Measurements from ENCODE around the gene KRT76.

KRT76 gene

DNA sequence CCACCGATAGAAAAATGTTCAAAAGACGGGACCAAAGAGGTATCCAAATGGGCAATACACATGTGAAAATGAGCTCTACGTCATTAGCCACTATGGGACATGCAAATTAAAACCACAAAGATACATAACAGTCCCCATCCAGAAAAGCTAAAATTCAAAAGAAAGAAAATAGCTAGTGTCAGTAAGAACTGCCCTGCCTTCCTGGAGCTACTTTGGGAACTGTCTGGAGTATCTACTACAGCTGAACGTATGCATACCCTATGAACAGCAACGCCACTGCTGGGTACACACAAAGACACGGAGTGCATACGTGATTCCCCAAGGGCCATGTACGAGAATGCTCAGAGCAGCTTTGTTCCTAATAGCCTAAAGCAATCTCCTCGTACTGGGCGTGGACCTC lies 48.0 kb downstream of the KRT76 start:
- peaks cover 21% of the 10 kb centered on the region for H3K27me3 ChIP-seq (ENCODE audit: low read depth, low read length)
- H3K9me3 ChIP-seq (ENCODE audit: insufficient read depth, low read length), result no peaks in the 10 kb centered on the region
- TF ChIP-seq, protein P1, sequence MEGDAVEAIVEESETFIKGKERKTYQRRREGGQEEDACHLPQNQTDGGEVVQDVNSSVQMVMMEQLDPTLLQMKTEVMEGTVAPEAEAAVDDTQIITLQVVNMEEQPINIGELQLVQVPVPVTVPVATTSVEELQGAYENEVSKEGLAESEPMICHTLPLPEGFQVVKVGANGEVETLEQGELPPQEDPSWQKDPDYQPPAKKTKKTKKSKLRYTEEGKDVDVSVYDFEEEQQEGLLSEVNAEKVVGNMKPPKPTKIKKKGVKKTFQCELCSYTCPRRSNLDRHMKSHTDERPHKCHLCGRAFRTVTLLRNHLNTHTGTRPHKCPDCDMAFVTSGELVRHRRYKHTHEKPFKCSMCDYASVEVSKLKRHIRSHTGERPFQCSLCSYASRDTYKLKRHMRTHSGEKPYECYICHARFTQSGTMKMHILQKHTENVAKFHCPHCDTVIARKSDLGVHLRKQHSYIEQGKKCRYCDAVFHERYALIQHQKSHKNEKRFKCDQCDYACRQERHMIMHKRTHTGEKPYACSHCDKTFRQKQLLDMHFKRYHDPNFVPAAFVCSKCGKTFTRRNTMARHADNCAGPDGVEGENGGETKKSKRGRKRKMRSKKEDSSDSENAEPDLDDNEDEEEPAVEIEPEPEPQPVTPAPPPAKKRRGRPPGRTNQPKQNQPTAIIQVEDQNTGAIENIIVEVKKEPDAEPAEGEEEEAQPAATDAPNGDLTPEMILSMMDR (IDR thresholded peaks at IDR 0.05; ENCODE audit: low read depth, low read length), result no peak
- no peak for TF ChIP-seq EZH2phosphoT487 (IDR thresholded peaks at IDR 0.05; ENCODE audit: low read depth)
- H3K79me2 ChIP-seq (ENCODE audit: low read length), result no peaks in the 10 kb centered on the region
- H4K20me1 ChIP-seq (ENCODE audit: insufficient read depth, low read length), result no peaks in the 10 kb centered on the region
- H3K9ac ChIP-seq (ENCODE audit: low read length), result no peak overlapping the region
- H3K4me3 ChIP-seq (ENCODE audit: low read length), result no peak overlapping the region
- no peak overlapping the region for H3K27ac ChIP-seq (ENCODE audit: low read length)
- no peak overlapping the region for H2AFZ ChIP-seq (ENCODE audit: low read depth, low read length)
- H3K36me3 ChIP-seq (replicated peaks; ENCODE audit: low read depth, low read length), result no peaks in the 10 kb centered on the region
- H3K4me2 ChIP-seq (ENCODE audit: low read length), result no peak overlapping the region
- no peaks in the 10 kb centered on the region for H3K4me1 ChIP-seq (ENCODE audit: low read length)

DNA sequence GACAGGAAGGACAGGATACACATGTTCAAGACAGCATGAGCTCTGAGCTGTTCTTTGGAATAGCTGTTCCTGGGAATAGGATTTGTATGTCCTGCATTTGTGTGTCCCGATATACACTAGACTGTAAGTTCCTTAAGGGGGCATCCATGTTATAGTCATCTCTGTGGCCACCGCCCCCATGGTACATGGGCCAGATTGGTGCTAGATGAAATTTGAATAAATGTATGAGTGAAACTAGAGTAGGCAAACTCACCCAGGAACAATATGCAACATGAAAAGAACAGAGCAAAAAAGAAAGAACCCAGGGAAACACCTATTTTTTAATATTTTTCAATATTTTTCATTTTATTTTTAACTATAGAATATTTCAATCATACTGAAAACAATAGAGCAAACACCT lies 48.8 kb downstream of the KRT76 start:
- Histone ChIP-seq H3K9me3 (ENCODE audit: insufficient read depth, low read length) (no peaks in the 10 kb centered on the region), H3K4me3 (ENCODE audit: low read length) (no peak overlapping the region), H4K20me1 (ENCODE audit: insufficient read depth, low read length) (no peaks in the 10 kb centered on the region), H3K27ac (ENCODE audit: low read length) (no peak overlapping the region), H2AFZ (ENCODE audit: low read depth, low read length) (no peak overlapping the region), H3K27me3 (ENCODE audit: low read depth, low read length) (peaks cover 21% of the 10 kb centered on the region), H3K9ac (ENCODE audit: low read length) (no peak overlapping the region), H3K4me2 (ENCODE audit: low read length) (no peak overlapping the region), H3K36me3 (replicated peaks; ENCODE audit: low read depth, low read length) (no peaks in the 10 kb centered on the region), H3K79me2 (ENCODE audit: low read length) (no peaks in the 10 kb centered on the region), H3K4me1 (ENCODE audit: low read length) (no peaks in the 10 kb centered on the region)
- no peak for TF ChIP-seq EZH2phosphoT487 (IDR thresholded peaks at IDR 0.05; ENCODE audit: low read depth)
- TF ChIP-seq, protein P1 (IDR thresholded peaks at IDR 0.05; ENCODE audit: low read depth, low read length), result no peak

DNA sequence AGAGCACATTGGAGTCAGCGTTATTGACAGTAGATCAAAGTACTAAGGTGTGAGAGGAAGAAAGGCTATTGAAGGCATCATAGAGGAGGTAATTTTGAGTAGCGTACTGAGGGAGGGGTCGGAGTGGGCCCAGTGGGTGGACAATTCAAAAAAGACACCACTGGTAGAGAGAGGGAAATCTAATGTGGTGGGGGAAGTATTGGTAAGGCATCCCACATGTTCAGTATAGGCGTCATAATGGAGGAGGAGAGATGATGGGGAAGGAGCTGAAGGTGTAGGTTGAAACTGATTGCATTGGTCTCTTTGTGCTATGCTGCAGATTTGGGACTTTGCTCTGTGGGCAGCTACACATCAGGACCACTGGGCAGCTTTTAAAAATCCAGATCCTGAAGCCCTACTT lies 50.1 kb downstream of the KRT76 start:
- Histone ChIP-seq H3K9ac (ENCODE audit: low read length) (no peak overlapping the region), H2AFZ (ENCODE audit: low read depth, low read length) (no peak overlapping the region), H3K79me2 (ENCODE audit: low read length) (no peaks in the 10 kb centered on the region), H4K20me1 (ENCODE audit: insufficient read depth, low read length) (no peaks in the 10 kb centered on the region), H3K4me2 (ENCODE audit: low read length) (no peak overlapping the region), H3K4me3 (ENCODE audit: low read length) (no peak overlapping the region), H3K27ac (ENCODE audit: low read length) (no peak overlapping the region), H3K27me3 (ENCODE audit: low read depth, low read length) (peaks cover 21% of the 10 kb centered on the region), H3K9me3 (ENCODE audit: insufficient read depth, low read length) (no peaks in the 10 kb centered on the region), H3K36me3 (replicated peaks; ENCODE audit: low read depth, low read length) (no peaks in the 10 kb centered on the region), H3K4me1 (ENCODE audit: low read length) (no peaks in the 10 kb centered on the region)
- TF ChIP-seq EZH2phosphoT487 (IDR thresholded peaks at IDR 0.05; ENCODE audit: low read depth), result no peak
- TF ChIP-seq, protein P1 (IDR thresholded peaks at IDR 0.05; ENCODE audit: low read depth, low read length), result no peak

DNA sequence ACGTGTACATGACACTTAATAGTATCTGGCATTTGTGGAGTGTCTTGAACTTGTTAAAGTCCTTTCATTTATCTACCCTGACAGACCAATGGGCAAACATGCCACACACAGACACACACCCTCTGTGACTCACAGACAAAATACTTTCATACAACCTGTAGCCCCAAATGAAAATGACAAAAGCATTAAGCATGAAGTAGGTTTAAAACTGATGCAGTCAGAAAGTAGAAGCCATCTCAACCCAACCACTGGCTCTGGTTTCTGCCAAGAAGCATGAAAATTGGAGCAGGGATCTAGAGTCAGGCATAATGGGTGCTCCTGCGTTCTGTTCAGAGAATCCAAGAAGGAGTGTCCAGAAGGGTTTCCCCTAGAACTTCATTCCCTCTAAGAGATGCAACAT lies 50.7 kb downstream of the KRT76 start:
- Histone ChIP-seq H3K36me3 (replicated peaks; ENCODE audit: low read depth, low read length) (no peaks in the 10 kb centered on the region), H3K4me1 (ENCODE audit: low read length) (no peaks in the 10 kb centered on the region), H3K79me2 (ENCODE audit: low read length) (no peaks in the 10 kb centered on the region), H3K27ac (ENCODE audit: low read length) (no peak overlapping the region), H3K9me3 (ENCODE audit: insufficient read depth, low read length) (no peaks in the 10 kb centered on the region), H4K20me1 (ENCODE audit: insufficient read depth, low read length) (no peaks in the 10 kb centered on the region), H3K9ac (ENCODE audit: low read length) (no peak overlapping the region), H3K27me3 (ENCODE audit: low read depth, low read length) (peaks cover 21% of the 10 kb centered on the region), H2AFZ (ENCODE audit: low read depth, low read length) (no peak overlapping the region), H3K4me2 (ENCODE audit: low read length) (no peak overlapping the region), H3K4me3 (ENCODE audit: low read length) (no peak overlapping the region)
- TF ChIP-seq, protein P1 (IDR thresholded peaks at IDR 0.05; ENCODE audit: low read depth, low read length), result no peak
- no peak for TF ChIP-seq EZH2phosphoT487 (IDR thresholded peaks at IDR 0.05; ENCODE audit: low read depth)
